ENCODE results near the gene ARHGEF37.
"Not testable (repeated sequence)": the region's sequence is repeated elsewhere in the genome, so short reads cannot be mapped to it uniquely, and the experiment has no call there.

The ARHGEF37 gene

GRCh38 chr5:149631506-149631905 lies 50.2 kb downstream of the ARHGEF37 start:
- no peak for DNase-seq

- DNase-seq, result no peak
Observed at GRCh38 chr5:149632311-149633251, 51.3 kb downstream of the ARHGEF37 start.

DNA sequence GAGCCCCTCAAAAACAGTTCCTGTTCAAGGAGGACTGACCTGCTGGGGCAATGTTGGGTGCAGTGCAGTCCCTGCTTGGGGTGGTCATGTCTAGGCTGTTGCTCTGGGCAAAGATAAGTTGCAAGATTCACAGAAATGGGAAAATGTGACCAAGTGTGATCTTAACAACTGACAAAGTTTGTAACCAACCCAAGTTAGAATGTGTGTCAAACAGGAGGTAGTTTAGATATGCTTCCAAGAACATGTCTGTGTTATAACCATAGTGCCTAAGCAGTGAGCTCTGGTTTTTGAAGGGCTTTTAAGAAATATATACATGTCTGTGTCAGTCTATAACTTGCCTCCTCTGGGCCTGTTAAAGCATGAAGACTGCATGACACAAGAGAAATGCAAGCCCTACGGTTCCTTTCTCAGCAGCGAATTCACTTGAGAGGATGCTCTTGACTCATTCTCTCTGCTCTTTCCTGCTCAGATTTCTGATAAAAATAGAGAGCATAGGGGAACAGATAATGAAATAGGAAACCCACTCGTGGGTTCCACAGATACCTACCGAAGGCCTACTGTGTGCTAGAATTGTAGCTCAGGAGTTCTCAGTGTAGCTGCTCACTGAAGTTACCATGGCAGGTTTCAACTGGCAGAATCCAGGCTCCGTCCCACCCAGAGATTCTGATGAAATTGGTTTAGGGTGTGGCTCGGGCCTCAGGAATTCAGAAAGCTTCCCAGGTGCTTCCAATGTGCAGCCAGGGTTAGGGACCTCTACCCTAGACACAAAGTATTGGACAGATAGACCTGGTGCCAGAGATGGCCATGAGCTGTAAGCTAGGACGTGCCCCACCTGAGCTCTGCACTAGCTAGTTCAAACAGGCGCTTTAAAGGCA lies 52.4 kb downstream of the ARHGEF37 start:
- DNase-seq, result no peak

GRCh38 chr5:149635394-149635793 lies 54.1 kb downstream of the ARHGEF37 start:
- DNase-seq, result no peak

GRCh38 chr5:149636191-149636860 lies 55.0 kb downstream of the ARHGEF37 start:
- DNase-seq, result no peak

DNA sequence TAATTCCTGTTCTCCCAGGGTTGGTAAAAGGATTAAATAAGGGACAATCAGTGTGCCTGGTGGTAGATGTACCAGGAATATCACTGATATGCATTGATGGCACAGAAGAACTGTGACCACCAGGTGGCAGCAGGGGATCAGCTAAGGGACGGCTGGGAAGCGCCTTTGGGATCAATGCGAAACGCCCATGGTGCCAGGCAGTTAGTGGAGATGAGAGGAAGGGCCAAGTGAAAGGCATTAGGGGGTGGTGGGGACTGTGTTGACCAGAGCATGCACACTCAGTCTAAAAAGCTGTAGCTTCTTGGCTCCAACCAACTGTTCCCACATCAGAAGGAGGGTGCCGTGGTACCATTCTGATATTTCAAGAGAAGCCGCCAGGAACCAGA lies 55.6 kb downstream of the ARHGEF37 start:
- peak; percentile 62 for DNase-seq

DNA sequence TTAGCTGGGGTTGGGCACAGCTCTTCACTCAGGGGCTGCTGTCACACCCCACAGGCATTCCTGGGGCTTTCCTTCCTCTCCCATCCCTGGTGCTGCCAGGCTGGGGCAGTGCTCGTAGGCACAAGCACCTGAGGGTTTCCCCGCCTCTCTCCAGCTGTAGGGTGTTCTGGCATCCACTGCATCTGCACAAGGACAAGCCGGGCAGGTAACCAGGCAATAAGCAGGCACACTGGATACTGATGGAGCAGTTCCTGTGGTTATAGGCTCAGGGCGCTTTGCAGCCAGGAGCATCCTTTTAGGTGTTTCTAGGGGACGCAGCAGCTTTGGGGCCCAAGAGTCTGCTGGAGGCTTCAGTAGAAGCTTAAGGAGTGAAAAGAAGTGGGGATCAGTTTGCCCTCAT lies 56.8 kb downstream of the ARHGEF37 start:
- no peak for DNase-seq

DNA sequence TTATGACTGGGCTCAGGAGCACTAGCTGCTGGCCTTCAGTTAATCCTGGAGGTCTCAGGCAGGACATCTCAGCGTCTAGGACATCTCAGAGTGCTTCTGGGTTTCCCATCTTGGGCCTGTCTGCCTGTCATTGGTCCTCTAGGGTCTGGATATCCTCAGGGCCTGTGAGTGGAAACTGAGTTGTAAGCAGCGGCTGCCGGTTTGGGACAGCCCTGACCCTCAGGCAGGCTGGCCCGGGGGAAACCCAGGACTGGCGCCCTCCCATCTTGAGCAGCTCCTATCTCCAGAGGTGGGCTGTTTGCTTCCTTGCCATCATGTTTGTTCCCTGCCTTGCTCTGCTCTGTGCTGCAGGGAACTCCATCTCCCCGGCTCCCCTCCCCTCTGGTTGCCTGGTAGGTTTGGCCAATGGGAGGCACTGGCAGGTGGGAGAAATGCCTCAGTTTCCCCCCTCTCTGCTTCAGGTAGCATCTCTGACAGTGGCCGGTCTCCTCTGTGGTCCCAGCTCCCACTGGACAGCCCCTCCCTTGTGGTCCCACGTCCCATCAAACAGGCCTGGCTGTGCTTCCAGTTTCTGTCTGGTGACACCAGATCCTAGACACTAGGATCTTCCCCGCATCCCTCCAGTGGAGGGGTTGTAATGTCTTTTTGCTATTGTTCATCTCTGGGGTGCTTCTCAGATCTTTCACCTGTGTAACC lies 57.4 kb downstream of the ARHGEF37 start:
- DNase-seq, result no peak

- no peak for DNase-seq
Observed at GRCh38 chr5:149639737-149640136, 58.4 kb downstream of the ARHGEF37 start.

DNA sequence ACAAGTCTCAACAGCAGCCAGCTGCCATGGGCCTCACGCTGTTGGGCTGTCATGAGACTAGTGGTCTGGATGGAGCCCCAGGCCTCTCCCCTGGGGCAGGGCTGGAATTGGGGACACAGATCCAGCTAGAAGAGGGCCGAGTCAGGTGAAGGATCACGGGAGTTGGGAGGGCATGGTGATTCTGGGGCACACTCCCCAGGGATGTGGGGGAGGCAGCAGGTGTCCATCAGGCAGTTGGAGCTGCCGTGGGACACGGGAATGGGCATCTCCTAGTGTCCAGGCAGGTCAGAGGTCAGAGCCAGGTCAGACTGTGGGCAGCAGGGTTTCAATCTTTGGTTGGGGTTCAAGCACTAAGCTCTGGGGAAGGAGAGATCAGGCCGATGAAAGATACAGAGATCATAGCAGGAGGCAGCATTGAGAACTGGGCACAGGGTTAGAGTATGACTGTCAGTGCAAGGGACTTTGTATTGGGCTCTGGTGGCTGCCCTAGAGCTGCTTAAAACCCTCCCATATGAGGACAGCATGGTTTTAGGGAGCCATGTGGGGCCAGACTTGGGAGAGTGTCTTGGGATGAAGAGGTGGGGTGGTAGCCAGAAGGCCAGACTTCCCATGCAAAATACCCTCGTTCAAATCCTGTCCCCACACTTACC lies 59.2 kb downstream of the ARHGEF37 start:
- DNase-seq, result no peak

DNA sequence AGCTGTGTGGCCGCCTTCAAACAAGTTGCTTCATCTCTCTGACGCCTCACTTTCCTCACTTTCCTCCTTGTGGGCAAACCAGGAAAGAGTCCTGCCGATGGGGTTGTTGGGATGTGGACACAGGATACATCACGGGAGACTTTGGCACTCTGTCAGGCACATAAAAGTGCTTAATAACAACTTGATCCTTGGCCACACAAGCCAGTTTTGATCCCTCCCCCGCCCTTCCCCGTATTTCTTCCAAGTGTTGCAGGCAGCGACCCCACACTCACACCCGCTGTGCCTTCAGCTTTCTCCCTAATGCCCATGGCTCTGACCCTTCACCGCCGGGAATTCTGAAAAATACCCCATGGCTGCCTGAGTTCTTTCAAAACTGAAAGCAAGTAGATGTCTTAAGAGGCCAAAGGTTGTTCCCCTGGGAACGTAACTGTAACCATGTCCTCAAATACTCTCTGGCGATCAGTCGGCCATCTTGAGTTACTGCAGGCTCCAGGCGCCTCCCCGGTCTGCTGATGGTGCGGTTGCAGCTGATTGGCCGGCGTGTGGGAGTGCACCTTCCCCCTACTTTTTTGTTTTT lies 59.8 kb downstream of the ARHGEF37 start:
- DNase-seq, result no peak

DNA sequence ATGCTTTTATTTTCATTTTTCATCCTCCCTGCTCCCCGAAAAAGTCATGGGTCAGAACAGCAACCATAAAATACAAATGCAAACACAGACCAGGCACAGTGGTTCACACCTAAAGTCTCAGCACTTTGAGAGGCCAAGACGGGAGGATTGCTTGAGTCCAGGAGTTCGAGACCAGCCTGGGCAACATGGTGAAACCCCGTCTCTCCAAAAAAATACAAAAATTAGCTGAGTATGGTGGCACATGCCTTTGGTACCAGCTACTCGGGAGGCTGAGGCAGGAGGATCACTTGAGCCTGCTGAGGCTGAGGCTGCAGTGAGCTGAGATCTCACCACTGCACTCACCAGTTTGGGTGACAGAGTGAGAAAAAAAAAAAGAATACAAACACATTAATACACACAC lies 60.3 kb downstream of the ARHGEF37 start:
- DNase-seq, result no peak

DNA sequence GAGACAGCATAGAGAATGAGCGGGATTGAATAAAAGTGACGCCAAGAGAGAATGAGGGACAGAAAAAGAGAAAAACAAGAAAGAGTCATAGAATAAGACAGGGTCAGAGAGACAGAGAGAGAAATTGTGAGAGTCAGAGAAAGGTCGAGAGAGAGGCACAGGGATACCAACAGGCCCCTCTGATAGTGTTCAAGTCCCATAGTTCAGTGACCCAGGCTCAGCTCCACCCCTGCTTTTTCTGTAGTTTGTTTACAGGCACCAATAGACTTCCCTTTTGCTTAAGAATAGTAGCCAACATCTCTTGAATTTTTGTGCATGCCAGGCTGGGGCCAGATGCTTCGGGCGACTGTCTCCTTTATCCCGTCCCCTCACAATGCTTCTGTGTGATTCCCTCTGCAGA lies 62.5 kb downstream of the ARHGEF37 start:
- DNase-seq, result no peak

GRCh38 chr5:149644629-149645028 lies 63.3 kb downstream of the ARHGEF37 start:
- no peak for DNase-seq

DNA sequence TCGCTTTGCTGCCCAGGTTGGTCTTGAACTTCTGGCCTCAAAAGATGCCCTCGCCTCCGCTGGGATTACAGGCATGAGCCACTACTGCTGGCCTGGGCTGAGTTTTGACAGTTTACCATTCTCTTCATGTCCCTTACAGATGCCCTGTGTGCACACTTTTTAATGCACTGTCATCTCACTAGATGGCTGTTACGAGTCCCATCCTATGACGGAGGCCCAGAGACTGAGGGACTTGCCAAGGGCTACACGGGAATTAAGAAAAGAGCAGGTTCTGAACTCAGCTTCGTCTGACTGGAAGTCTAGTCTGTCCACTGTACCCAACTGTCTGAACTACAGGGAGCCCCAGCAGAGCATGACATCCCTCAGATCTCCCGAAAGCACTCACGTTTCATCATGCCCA lies 63.9 kb downstream of the ARHGEF37 start:
- DNase-seq, result no peak

DNA sequence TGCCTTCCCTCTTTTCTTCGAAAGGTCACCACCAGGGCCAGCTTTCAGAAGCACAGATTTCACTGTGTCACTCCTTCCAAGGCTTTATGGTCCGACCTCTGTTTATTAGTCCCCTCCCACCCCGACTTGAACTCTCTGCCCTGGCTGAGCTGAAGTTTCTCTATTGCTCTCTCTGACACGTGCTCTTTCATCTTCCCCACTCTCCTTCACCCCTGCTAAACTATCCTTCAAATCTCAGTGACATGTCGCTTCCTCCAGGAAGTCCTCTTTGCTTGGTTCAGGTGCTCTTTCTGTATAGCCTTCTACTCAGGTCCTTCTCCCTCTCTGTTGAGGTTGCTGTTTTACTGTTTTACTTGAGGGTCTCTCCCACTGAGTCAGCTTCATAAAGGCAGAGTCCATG lies 64.4 kb downstream of the ARHGEF37 start:
- no peak for DNase-seq

DNA sequence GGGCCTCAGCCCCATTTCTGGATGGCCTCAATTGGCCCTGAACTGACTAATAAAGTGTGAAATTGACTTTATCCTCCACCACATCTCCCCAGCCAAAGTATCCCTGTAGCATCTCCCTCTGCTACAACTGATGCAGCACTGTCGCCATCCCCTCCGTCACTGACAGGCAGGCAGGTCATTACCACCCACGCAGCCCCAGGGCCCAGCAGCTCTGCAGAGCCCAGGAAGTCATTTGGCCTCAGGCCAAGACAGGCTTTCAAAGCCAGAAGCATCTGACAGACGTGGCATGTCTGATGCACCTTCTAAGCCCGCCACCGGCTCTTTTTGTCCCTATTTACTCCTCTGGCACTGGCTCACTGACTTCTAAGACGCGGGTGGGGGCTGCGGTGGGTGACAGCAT lies 65.3 kb downstream of the ARHGEF37 start:
- DNase-seq, result no peak

GRCh38 chr5:149647334-149647733 lies 66.0 kb downstream of the ARHGEF37 start:
- no peak for DNase-seq

DNA sequence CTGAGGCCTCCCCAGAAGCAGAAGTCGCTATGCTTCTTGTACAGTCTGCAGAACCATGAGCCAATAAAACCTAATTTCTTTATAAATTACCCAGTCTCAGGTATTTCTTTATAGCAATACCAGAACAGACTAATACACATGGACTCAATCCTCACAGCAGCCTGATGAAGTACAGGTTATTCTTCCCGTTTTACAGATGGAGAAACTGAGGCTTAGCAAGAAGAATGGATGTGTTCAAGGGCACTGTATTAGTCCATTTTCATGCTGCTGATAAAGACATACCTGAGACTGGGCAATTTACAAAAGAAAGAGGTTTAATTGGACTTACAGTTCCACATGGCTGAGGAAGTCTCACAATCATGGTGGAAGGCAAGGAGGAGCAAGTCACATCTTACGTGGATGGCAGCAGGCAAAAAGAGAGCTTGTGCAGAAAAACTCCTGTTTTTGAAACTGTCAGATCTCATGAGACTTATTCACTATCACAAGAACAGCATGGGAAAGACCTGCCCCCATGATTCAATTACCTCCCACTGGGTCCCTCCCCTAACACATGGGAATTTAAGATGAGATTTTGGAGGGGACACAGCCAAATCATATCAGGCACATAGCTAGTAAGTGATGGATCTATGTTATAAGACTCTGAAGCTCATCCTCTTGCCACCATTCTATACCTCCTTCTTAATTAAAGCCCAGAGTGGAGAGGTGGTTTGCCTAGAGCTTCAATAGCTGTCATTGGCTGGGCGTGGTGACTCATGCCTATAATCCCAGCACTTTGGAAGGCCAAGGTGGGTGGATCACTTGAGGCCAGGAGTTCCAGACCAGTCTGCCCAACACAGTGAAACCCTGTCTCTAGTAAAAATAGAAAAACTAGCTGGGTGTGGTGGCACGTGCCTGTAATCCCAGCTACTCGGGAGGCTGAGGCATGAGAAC lies 67.4 kb downstream of the ARHGEF37 start:
- DNase-seq, result not testable (repeated sequence)

DNA sequence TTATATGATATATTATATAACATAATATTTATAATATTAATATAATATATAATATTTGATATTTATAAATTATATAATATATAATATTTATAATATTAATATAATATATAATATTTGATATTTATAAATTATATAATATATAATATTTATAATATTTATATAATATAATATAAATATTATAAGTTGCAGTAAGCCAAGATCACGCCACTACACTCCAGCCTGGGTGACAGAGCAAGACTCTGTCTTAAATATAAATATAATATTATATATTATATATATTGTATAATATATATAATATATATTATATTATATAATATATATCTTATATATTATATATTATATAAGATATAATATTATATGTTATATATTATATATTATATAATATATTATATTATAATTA lies 68.4 kb downstream of the ARHGEF37 start:
- DNase-seq, result not testable (repeated sequence)

DNA sequence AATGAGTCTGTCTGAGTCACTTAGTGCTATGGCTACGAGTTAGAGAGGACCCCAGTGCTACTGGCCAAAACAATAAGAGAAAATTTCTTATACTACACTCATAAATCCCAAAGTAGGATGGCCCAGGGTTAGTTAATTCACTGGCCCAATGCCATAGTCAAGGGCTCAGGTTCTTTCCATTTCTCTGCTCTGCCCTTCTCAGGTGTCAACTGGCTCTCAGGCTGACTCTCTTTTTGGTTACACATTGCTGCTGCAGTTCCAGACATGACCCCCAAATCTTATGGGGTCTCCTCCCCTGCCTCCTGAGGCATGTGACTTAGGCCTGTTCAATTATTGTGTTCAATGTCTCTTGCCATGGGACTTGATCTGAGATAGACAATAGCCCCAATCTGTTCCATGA lies 70.4 kb downstream of the ARHGEF37 start:
- no peak for DNase-seq

Measured in midbrain (tissue), 1 donor.